Coronary artery (tissue), 2 donors: ENCODE measurements around the gene NCOR1.
"Not testable (repeated sequence)": the region's sequence is repeated elsewhere in the genome, so short reads cannot be mapped to it uniquely, and the experiment has no call there.

Experiments used
- DNase-seq: peaks from one replicate; pipeline ENCODE4 v3.0.0-alpha.2; 2017; ENCODE audit warnings: low spot score
- H3K27ac ChIP-seq, 2 donors: fragments of 200-600 bp; sonication (generic); one replicate each; pipeline ENCODE4 v1.5.1; 2016 to 2019
- H3K4me3 ChIP-seq: fragments of 200-600 bp; sonication (generic); 2 replicates; pipeline ENCODE4 v1.5.1; 2016; ENCODE audit warnings: mild to moderate bottlenecking, moderate library complexity
- CTCF ChIP-seq: fragments of 200-600 bp; sonication (generic); IDR thresholded peaks from one replicate; pipeline ENCODE4 v1.5.1; 2019; ENCODE audit warnings: antibody characterized with exemption

NCOR1 gene

GRCh38 chr17:16158714-16159113 is 56.6 kb downstream of the NCOR1 start:
- Histone ChIP-seq H3K4me3 (no peak overlapping the region), H3K27ac (no peak overlapping the region)
- no peak for DNase-seq
- TF ChIP-seq CTCF = no peak

GRCh38 chr17:16155536-16155935 is 59.8 kb downstream of the NCOR1 start:
- H3K4me3 ChIP-seq = no peak overlapping the region
- H3K27ac ChIP-seq = no peak overlapping the region
- no peak for TF ChIP-seq CTCF
- no peak for DNase-seq

DNA sequence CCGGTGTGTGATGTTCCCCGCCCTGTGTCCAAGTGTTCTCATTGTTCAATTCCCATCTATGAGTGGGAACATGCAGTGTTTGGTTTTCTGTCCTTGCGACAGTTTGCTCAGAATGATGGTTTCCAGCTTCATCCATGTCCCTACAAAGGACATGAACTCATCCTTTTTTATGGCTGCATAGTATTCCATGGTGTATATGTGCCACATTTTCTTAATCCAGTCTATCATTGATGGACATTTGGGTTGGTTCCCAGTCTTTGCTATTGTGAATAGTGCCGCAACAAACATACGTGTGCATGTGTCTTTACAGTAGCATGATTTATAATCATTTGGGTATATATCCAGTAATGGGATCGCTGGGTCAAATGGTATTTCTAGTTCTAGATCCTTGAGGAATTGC is 63.0 kb downstream of the NCOR1 start:
- not testable (repeated sequence) for H3K27ac ChIP-seq, H3K4me3 ChIP-seq, DNase-seq

GRCh38 chr17:16150251-16150856 is 65.0 kb downstream of the NCOR1 start:
- H3K27ac ChIP-seq = no peak overlapping the region
- no peak for TF ChIP-seq CTCF
- no peak for DNase-seq
- H3K4me3 ChIP-seq = no peak overlapping the region

DNA sequence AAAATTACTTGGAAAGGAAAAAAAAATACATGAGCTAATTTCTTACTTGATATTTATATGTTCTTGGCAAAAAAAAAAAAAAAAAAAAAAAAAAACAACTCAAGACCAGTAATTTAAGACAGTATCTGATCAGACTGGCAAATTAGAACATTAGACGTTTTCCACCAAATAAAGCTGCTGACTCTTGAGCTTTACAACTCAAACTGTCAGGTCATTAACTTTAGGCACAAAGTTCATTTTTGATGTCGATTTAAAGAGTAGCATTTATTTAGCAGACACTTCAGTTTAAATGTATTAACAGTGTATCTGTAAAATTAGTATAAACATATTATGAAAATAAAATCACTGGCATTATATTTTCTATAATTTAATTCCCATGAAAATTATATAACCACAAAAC is 66.7 kb downstream of the NCOR1 start:
- no peak overlapping the region for H3K27ac ChIP-seq
- H3K4me3 ChIP-seq = no peak overlapping the region
- no peak for TF ChIP-seq CTCF
- DNase-seq = no peak

DNA sequence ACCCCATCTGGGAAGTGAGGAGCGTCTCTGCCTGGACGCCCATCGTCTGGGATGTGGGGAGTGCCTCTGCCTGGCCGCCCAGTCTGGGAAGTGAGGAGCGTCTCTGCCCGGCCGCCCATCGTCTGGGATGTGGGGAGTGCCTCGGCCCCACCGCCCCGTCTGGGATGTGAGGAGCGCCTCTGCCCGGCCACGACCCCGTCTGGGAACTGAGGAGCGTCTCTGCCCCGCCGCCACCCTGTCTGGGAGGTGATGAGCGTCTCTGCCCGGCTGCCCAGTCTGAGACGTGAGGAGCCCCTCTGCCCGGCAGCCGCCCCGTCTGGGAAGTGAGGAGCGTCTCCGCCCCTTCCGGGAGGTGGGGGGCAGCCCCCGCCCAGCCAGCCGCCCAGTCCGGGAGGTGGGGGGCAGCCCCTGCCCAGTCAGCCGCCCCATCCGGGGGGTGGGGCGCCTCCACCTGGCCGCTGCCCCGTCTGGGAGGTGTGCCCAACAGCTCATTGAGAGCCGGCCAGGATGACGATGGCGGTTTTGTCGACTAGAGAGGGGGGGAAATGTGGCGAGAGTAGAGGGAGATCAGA is 69.9 kb downstream of the NCOR1 start:
- H3K27ac ChIP-seq, DNase-seq, H3K4me3 ChIP-seq: not testable (repeated sequence)

DNA sequence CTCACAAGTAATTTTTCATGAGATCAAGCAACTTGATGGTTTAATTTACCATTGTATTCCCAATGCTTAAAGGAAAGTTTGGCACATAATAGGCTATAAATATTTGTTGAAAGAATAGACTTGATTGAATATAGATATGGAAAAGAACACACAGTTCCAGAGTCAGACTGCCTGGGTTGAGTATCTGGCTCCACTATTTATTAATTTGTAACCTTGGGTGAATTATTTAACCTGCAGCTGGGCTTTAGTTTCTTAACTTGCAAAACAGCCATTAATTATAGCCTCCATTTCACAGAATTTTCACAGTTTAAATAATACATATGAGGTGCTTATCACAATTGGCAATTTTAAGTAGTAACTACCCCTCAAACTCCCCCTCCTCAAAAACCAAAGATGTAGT is 73.6 kb downstream of the NCOR1 start:
- no peak for DNase-seq
- Histone ChIP-seq H3K4me3 (no peak overlapping the region), H3K27ac (no peak overlapping the region)
- no peak for TF ChIP-seq CTCF

GRCh38 chr17:16140854-16141253 is 74.5 kb downstream of the NCOR1 start:
- no peak for TF ChIP-seq CTCF
- Histone ChIP-seq H3K27ac (no peak overlapping the region), H3K4me3 (no peak overlapping the region)
- no peak for DNase-seq
